HepG2 (cell line): ENCODE measurements around the gene CPS1. TPM values are rescaled to one million over a fixed set of nuclear protein-coding genes. Genes with fewer than 3 reads are reported as not detected.

Experiments used
- ASH2L ChIP-seq: fragments of 300-600, 200-600 bp; sonication (generic); IDR thresholded peaks from 2 replicates; pipeline ENCODE4 v1.7.0; 2017; ENCODE audit warnings: low read depth, mild to moderate bottlenecking, moderate library complexity, mixed read lengths, low read length; ENCODE audit not compliant: insufficient read length
- DMAP1 ChIP-seq: IDR thresholded peaks from 2 replicates; pipeline ENCODE4 v1.6.1; 2016
- FOSL2 ChIP-seq: sonication (generic); formaldehyde crosslinking; IDR thresholded peaks from 2 replicates; pipeline ENCODE4 v1.4.0; 2020; ENCODE audit warnings: missing genetic modification reagents
- GLMP ChIP-seq: sonication (generic); formaldehyde crosslinking; IDR thresholded peaks from 2 replicates; pipeline ENCODE4 v1.9.0; 2021; ENCODE audit warnings: missing genetic modification reagents, mild to moderate bottlenecking, borderline replicate concordance
- LCORL ChIP-seq, 2 experiments: fragments of 450-650 bp in 1 of 2; sonication (generic) in 1 of 2; formaldehyde crosslinking in 1 of 2; IDR thresholded peaks; 2 replicates each; pipeline versions ENCODE4 v1.5.0 to v1.6.1; 2017 to 2020; ENCODE audit warnings: antibody characterized with exemption in 1 of 2, missing genetic modification reagents in 1 of 2
- MIER3 ChIP-seq: IDR thresholded peaks from 2 replicates; pipeline ENCODE4 v1.6.1; 2016; ENCODE audit warnings: missing compliant biosample characterization, borderline replicate concordance
- PHF5A ChIP-seq: IDR thresholded peaks from one replicate; pipeline ENCODE4 v1.6.1; 2018; ENCODE audit warnings: low read depth, missing genetic modification reagents; ENCODE audit not compliant: unreplicated experiment
- RBM39 ChIP-seq: fragments of 200-400 bp; formaldehyde crosslinking; IDR thresholded peaks from one replicate; pipeline ENCODE4 v1.6.1; 2018; ENCODE audit warnings: antibody characterized with exemption, mild to moderate bottlenecking, low read depth, low read length; ENCODE audit not compliant: poor library complexity, severe bottlenecking
- SKIL ChIP-seq: sonication (generic); formaldehyde crosslinking; IDR thresholded peaks from 2 replicates; pipeline ENCODE4 v1.8.0; 2022; ENCODE audit warnings: missing genetic modification reagents, mild to moderate bottlenecking, moderate library complexity, borderline replicate concordance
- TARDBP ChIP-seq: sonication (generic); formaldehyde crosslinking; IDR thresholded peaks from 2 replicates; pipeline ENCODE4 v1.8.0; 2022; ENCODE audit warnings: mild to moderate bottlenecking, missing genetic modification reagents
- ZBTB33 ChIP-seq: sonication (generic); formaldehyde crosslinking; IDR thresholded peaks from 2 replicates; pipeline ENCODE4 v1.4.0; 2020; ENCODE audit warnings: missing genetic modification reagents
- ZFP37 ChIP-seq: sonication (generic); formaldehyde crosslinking; IDR thresholded peaks from 2 replicates; pipeline ENCODE4 v1.4.0; 2020; ENCODE audit warnings: missing genetic modification reagents, borderline replicate concordance
- ZNF382 ChIP-seq: sonication (generic); formaldehyde crosslinking; IDR thresholded peaks from 2 replicates; pipeline ENCODE4 v1.5.0; 2020; ENCODE audit warnings: missing genetic modification reagents, mild to moderate bottlenecking, borderline replicate concordance
- ZNF557 ChIP-seq: sonication (generic); formaldehyde crosslinking; IDR thresholded peaks from 2 replicates; pipeline ENCODE4 v1.4.0; 2020; ENCODE audit warnings: missing genetic modification reagents
- ZNF574 ChIP-seq: sonication (generic); formaldehyde crosslinking; IDR thresholded peaks from 2 replicates; pipeline ENCODE4 v1.4.0; 2020; ENCODE audit warnings: missing genetic modification reagents
- ZNF761 ChIP-seq: sonication (generic); formaldehyde crosslinking; conservative IDR thresholded peaks from 2 replicates; pipeline ENCODE4 v1.4.0; 2020; ENCODE audit warnings: mild to moderate bottlenecking, missing genetic modification reagents
- polyA plus RNA-seq, 8 experiments: library from polyadenylated mRNA; depleted of rRNA in 3 of 8; stranded (reverse) in 7 of 8; unstranded in 1 of 8; fragments of >200 nt; fragmentation: Illumina TruSeq in 4 of 8; extraction: Trizol in 4 of 8; gene quantifications; 2 replicates each; pipeline versions ENCODE4 v1.2.1 to v1.2.3, GENCODE V29; 2011 to 2016; ENCODE audit warnings: low read depth in 4 of 8, missing spikeins in 1 of 8, mixed read lengths in 1 of 8; ENCODE audit not compliant: insufficient read depth in 1 of 8
- total RNA-seq, 5 experiments: library from RNA; depleted of rRNA; stranded (reverse); fragments of >200 nt; fragmentation: Illumina TruSeq; extraction: Trizol; gene quantifications; 2 replicates each; pipeline ENCODE4 v1.2.3, GENCODE V29; 2016; ENCODE audit warnings: low read depth in 1 of 5

Gene CPS1
- total and polyA plus RNA-seq, 2 of the 13 experiments (the other 11 are each of a cell fraction or from before 2014, with no cell fraction given), result 24.4 to 51.7 TPM

- TF ChIP-seq ZNF761 (CRISPR knock-in tag) (no peak), ZNF557 (no peak), DMAP1 (CRISPR knock-in tag) (no peak), SKIL (CRISPR knock-in tag) (no peak; the same call in 1 of the 2 replicates), LCORL (IDR thresholded peaks at IDR 0.05) (no peak), LCORL (CRISPR knock-in tag; IDR thresholded peaks at IDR 0.05) (no peak), TARDBP (no peak), FOSL2 (CRISPR knock-in tag) (0 out of 2 replicates have a peak, but pooled peaks have one; percentile 56), ZBTB33 (no peak), MIER3 (CRISPR knock-in tag) (peak; percentile 47; the same call in 1 of the 2 replicates), ZFP37 (CRISPR knock-in tag) (no peak), RBM39 (no peak), PHF5A (CRISPR knock-in tag) (no peak), ZNF574 (no peak; the same call in 1 of the 2 replicates), ZNF382 (CRISPR knock-in tag) (no peak), GLMP (CRISPR knock-in tag) (no peak), ASH2L (peak; percentile 65)
These were observed 32.6 kb upstream of the CPS1 start (continued) for GRCh38 chr2:210523650-210524289.
